Measurements from ENCODE around the gene AMDHD2. TPM values are rescaled to one million over a fixed set of nuclear protein-coding genes. Genes with fewer than 3 reads are reported as not detected.

Gene AMDHD2
- polyA plus RNA-seq, 1 experiment = 15.9 TPM

DNA sequence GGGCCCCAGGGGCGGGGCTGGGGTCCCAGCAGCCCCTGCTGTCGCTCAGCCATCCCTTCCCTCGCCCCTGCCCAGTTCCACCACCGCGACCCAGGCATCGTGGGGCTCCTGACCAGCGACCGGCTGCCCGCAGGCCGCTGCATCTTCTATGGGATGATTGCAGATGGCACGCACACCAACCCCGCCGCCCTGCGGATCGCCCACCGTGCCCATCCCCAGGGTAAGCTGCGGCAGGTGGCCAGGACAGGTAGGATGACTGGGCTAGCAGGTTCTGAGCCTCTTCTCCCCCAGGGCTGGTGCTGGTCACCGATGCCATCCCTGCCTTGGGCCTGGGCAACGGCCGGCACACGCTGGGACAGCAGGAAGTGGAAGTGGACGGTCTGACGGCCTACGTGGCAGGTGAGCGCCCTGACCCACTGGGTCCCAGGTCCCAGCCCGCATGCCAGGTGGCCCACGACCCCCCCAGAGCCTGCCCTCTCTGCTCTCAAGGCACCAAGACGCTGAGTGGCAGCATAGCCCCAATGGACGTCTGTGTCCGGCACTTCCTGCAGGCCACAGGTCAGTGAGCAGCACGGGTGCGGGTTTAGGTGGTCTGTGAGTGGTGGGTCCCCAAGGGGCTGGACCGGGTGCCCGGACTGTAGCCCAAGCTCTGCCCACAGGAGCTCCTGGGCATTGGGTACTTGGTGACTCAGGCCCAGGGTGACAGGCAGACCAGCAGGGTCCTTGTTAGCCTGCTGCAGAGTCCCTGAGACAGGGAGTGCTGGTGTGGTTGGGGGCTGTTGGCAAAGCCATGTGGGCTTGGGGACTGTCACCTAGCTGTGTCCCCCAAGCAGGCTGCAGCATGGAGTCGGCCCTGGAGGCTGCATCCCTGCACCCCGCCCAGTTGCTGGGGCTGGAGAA, 8.2 kb downstream of the AMDHD2 start:
- no peaks in the 10 kb centered on the region for H3K27me3 ChIP-seq (ENCODE audit: control insufficient read depth, insufficient read depth, low read length)
- H3K4me3 ChIP-seq (ENCODE audit: low read depth, low read length) = no peak overlapping the region
- POLR2A ChIA-PET = no interaction called here
- TF ChIP-seq, protein P1, sequence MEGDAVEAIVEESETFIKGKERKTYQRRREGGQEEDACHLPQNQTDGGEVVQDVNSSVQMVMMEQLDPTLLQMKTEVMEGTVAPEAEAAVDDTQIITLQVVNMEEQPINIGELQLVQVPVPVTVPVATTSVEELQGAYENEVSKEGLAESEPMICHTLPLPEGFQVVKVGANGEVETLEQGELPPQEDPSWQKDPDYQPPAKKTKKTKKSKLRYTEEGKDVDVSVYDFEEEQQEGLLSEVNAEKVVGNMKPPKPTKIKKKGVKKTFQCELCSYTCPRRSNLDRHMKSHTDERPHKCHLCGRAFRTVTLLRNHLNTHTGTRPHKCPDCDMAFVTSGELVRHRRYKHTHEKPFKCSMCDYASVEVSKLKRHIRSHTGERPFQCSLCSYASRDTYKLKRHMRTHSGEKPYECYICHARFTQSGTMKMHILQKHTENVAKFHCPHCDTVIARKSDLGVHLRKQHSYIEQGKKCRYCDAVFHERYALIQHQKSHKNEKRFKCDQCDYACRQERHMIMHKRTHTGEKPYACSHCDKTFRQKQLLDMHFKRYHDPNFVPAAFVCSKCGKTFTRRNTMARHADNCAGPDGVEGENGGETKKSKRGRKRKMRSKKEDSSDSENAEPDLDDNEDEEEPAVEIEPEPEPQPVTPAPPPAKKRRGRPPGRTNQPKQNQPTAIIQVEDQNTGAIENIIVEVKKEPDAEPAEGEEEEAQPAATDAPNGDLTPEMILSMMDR (IDR thresholded peaks at IDR 0.05; ENCODE audit: insufficient read depth, low read depth, low read length) = no peak
- DNase-seq (ENCODE audit: low read depth) = no peak
- CTCF ChIA-PET = interaction anchor here (0.5 to 0.6 kb wide), 2 partner anchors 64 to 1138 kb away, joined by 3 to 4 read pairs; no protein-coding TSS in a partner anchor
- H3K36me3 ChIP-seq (ENCODE audit: control insufficient read depth, insufficient read depth, low read length) = peaks cover 40% of the 10 kb centered on the region

DNA sequence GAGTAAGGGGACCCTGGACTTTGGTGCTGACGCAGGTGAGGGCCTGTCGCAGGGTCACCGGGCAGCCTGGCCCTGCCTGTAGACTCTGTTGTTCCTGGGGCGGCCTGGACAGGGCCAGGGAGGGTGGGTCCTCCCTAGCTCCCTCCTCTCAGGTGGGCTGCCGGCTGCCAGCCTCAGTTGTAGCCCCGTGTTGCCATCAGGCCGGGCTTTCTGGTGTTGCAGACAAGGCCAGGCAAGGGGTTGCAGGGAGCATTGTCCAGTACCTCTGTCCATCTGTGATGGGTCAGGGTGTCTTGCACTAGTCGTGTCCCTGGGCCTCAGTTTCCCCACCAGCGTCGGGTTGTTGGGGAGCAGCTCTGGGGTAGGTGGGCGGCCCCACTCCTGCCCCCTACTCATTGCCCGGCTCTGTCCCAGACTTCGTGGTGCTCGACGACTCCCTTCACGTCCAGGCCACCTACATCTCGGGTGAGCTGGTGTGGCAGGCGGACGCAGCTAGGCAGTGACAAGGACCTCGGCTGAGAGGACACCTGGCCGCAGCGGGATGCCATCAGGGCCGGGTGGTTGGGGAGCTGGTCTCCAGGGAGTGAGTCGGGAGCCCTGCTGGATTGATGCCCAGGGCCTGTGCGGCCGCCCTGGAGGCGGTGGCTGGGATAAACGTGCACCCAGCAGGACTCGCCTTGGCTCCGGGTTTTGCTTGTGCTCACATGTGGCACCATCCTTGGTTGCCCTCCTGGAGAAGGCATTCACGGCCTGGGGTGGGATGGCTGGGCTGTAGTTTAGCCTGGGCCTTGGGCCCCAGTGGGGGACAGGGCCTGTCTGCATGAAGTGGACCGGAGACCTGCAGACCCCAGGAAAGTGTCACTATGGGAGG, 9.1 kb downstream of the AMDHD2 start:
- Histone ChIP-seq H3K4me3 (ENCODE audit: low read depth, low read length) (no peak overlapping the region), H3K27me3 (ENCODE audit: control insufficient read depth, insufficient read depth, low read length) (no peaks in the 10 kb centered on the region), H3K36me3 (ENCODE audit: control insufficient read depth, insufficient read depth, low read length) (peaks cover 35% of the 10 kb centered on the region)
- TF ChIP-seq, protein P1 (IDR thresholded peaks at IDR 0.05; ENCODE audit: insufficient read depth, low read depth, low read length) = no peak
- ChIA-PET CTCF (interaction anchor here (0.5 to 1.0 kb wide), 3 partner anchors 7 to 1139 kb away, joined by 3 to 4 read pairs (median 3); no protein-coding TSS in a partner anchor), POLR2A (no interaction called here)
- DNase-seq (ENCODE audit: low read depth) = no peak

DNA sequence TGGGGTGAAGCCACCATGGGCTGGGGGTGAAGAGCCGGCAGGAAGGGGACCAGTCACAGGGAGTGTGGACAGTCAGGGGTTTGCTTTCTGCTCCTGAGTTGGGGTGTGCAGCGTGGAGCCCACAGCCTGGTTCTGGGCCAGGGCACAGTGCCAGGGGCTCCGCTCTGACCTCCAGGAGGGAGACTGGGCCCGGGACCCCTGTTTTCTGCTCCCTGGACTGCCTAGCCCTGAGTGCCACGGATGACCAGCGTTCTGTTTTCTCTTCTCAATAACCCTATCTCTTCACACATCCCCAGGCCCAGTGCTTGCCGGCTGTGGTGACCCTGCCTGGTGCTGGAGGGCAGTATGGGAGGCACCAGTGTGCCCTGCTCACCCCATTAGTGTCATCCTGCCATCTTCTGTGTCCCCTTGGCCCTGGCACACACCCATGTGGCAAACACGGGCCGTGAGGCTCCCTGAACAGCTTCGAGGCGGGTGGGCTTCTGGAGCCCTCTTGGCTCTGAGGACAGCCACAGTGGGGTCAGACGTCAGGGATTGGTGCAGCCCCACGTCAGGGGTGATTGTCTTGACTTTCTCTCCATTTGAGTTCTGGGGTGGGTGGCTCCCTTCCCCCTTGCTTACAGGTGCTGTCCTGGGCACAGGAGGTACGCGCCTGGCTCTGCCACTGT, 9.9 kb downstream of the AMDHD2 start:
- DNase-seq (ENCODE audit: low read depth) = no peak
- TF ChIP-seq, protein P1 (IDR thresholded peaks at IDR 0.05; ENCODE audit: insufficient read depth, low read depth, low read length) = no peak
- Histone ChIP-seq H3K4me3 (ENCODE audit: low read depth, low read length) (no peak overlapping the region), H3K36me3 (ENCODE audit: control insufficient read depth, insufficient read depth, low read length) (peaks cover 31% of the 10 kb centered on the region), H3K27me3 (ENCODE audit: control insufficient read depth, insufficient read depth, low read length) (no peaks in the 10 kb centered on the region)
- ChIA-PET POLR2A (no interaction called here), CTCF (interaction anchor here (1.0 kb wide), 1 partner anchor 8 kb away, joined by 3 read pairs; no protein-coding TSS in a partner anchor)

DNA sequence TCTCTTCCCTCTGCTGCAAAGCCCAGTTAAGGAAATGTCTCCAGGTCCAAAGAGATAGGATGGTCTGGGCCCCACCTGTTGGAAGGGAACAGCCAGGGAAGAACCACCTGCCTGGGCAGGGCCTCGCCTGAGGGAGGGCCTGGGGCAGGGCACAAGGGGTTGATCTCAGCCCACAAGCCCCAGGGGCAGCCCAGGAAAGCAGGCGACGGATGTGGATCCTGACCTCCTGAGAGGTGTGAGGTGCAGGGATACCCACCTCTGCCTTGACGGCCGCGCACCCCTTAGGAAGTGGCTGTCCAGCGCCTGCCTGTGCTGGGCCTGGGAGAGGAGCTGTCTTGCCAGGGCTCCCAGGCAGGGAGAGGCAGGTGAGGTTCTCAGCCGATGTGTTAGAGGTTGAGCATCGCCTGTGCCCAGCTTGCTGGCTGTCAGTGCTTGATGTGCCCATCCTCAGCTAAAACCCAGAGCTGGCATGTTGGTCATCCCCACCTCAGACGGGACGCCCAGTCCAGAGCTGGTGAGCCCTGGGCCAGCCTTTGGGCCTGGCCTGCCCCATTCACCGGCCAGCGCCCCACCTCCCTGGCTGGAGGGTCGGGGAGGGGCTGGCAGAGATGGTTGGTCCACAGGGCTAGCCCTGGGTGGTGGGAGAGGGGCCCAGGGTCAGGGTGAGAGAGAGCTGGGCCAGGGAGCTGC, 10.6 kb downstream of the AMDHD2 start:
- POLR2A ChIA-PET = no interaction called here
- DNase-seq (ENCODE audit: low read depth) = no peak
- H3K36me3 ChIP-seq (ENCODE audit: control insufficient read depth, insufficient read depth, low read length) = peaks cover 31% of the 10 kb centered on the region
- TF ChIP-seq, protein P1 (IDR thresholded peaks at IDR 0.05; ENCODE audit: insufficient read depth, low read depth, low read length) = no peak
- no peak overlapping the region for H3K4me3 ChIP-seq (ENCODE audit: low read depth, low read length)
- CTCF ChIA-PET = interaction anchor here (1.0 to 1.1 kb wide), 3 partner anchors 9 to 11 kb away, joined by 3 read pairs; partner anchors contain the start of gene AMDHD2
- no peaks in the 10 kb centered on the region for H3K27me3 ChIP-seq (ENCODE audit: control insufficient read depth, insufficient read depth, low read length)
